NCI-H1930 (cell line): ENCODE measurements around the gene MPC1.
"Not testable (repeated sequence)": the region's sequence is repeated elsewhere in the genome, so short reads cannot be mapped to it uniquely, and the experiment has no call there.

Experiments
- DNase-seq, 2 experiments: peaks; one replicate each; lab custom pipeline; 2025; lab: John Stamatoyannopoulos, UW

The MPC1 gene

GRCh38 chr6:166345672-166346071 lies 37.1 kb downstream of the MPC1 start:
- DNase-seq, result not testable (repeated sequence)

- not testable (repeated sequence) for DNase-seq
Measured at GRCh38 chr6:166344921-166345320, 37.8 kb downstream of the MPC1 start.

DNA sequence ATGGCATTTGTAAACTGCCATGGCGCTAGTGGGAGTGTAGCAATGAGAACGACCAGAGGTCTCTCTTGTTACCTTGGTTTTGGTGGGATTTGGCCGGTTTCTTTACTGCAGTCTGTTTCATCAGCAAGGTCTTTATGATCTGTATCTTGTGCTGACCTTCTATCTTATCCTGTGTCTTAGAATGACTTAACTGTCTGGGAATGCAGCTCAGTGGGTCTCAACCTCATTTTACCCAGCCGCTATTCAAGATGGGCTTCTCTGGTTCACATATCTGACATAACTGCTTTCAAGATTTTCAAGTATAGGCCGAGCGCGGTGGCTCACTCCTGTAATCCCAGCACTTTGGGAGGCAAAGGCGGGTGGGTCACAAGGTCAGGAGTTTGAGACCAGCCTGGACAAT lies 38.5 kb downstream of the MPC1 start:
- no peak for DNase-seq

DNA sequence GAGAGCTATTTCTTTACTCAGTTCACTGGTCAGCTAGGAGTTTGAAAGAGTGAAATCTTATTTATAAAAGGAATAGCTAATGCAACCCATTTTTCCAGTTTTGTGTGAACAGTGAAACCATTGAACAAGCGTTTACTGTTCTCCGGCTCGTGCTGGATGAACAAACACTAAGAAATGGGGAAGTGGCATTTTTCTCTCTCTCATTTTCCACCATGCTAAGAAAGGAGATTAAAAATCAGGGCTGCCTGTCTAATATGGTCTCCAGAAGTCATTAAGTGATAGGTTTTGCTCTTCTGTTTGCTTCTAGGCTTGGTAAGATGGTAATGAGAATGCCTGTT lies 39.6 kb downstream of the MPC1 start:
- no peak for DNase-seq

- peak; percentile 54 to 63 for DNase-seq
Measured at GRCh38 chr6:166342349-166343149, 40.2 kb downstream of the MPC1 start, which contains the start of gene SFT2D1. Gene SFT2D1 (minus strand): TSS chr6:166342545. CDS start chr6:166342481, 64 bp downstream.

DNA sequence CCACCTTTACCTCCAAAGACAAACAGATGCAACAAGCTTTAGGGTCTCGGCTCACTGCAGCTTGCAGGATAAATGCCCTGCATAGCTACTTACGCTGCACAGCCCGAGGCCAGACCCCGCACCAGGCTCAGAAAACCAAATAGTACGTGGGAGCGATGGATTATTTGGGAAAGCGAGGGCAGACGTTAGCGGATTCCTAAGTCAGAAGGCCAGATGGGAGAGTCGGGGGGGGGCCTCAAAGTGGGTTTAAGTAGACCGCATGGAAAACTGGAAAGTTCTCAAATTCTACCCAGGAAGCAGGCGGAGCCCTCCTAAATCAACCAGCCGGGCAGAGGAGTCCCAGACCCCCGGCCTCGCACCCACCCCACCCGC lies 40.8 kb downstream of the MPC1 start:
- DNase-seq, result no peak

DNA sequence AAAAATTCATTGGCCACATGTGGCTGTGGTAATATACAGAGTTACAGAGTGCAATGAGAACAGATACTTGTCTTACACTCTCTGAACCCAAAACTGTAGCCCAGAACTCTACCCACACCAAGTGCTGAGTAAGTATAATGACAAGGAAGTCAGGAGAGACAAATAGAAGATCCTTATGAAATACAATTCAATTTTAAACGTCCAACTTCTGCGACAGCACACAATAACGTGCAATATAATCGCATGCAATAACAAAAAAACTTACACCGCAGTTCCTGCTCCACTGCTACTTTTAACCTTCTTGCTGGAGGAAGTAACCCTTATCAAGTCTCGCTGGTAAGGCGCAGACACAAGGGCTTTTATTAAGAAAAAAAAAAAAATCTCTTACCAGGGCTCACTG lies 41.3 kb downstream of the MPC1 start:
- no peak for DNase-seq

DNA sequence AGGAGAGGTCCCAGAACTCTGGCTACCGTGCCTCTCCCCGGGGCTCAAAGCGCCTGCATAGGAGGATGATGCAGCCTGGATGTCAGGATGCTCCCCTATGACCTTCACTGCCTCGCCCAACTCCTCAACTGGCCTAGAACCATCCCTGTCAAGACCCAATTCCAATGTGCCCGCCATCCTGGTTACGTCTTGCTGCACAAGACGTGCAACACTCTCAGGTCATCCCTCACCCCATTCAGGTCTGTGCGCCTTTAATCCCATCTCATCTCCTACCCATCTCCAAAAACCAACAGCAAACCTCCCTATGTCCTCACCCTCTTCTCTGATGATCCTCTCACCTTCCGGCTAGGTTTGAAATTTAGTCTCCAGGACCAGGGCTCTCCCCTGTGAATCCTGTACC lies 43.9 kb downstream of the MPC1 start:
- no peak for DNase-seq

GRCh38 chr6:166336847-166337246 lies 45.9 kb downstream of the MPC1 start:
- no peak for DNase-seq

GRCh38 chr6:166335378-166336302 lies 47.1 kb downstream of the MPC1 start:
- no peak for DNase-seq

DNA sequence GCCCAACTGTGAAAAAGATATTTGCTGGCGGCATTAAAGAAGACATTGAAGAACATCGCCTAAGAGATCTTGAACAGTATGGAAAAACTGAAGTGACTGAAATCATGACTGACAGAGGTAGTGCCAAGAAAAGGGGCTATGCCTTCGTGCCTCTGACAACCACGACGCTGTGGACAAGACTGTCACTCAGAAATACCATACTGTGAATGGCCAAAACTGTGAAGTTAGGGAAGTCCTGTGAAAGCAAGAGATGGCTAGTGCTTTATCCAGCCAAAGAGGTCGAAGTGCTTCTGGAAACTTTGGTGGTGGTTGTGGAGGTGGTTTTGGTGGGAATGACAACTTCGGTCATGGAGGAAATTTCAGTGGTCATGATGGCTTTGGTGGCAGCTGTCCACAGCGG lies 47.9 kb downstream of the MPC1 start:
- DNase-seq, result no peak

- no peak for DNase-seq
Measured at GRCh38 chr6:166333172-166333995, 49.4 kb downstream of the MPC1 start.

DNA sequence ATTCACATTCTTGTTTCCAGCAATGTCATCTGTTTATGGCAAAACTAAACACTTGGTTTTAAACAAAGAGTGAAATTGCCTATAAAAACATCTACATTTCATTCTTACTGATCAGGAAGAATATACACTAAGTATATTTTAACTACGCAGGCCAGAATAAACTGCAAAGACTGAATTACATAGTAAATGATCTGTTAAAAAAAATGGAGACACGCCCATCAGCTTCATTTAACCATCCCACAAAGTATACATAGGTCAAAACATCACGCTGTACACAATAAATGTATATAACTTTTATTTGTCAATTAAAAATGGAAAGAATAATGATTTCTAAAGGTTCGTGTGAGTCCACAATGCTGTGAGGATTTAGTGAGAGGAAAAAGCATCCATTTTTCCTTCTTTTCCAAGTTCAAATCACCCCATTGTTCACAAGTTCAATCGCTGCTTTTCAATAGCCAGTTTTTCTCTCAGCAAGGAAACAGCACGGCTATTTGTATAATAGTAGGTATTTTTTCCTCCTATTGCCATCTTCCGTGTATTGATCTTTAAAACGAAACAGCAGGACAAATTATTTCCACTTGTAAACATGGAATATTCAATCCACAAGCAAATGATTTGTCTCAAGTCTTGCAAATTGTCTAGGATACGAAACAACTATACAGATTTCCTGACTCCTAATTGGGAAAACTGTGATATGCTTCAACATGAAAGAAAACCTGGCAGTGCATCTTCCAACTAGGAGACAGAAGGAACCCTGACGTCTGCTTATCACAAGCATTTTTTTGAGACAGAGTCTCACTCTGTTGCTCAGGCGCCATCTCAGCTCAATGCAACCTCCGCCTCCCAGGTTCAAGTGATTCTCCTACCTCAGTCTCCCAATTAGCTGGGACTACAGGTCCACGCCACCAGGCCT lies 51.0 kb downstream of the MPC1 start:
- DNase-seq, result no peak

- no peak for DNase-seq
Measured at GRCh38 chr6:166330612-166331011, 52.1 kb downstream of the MPC1 start.

DNA sequence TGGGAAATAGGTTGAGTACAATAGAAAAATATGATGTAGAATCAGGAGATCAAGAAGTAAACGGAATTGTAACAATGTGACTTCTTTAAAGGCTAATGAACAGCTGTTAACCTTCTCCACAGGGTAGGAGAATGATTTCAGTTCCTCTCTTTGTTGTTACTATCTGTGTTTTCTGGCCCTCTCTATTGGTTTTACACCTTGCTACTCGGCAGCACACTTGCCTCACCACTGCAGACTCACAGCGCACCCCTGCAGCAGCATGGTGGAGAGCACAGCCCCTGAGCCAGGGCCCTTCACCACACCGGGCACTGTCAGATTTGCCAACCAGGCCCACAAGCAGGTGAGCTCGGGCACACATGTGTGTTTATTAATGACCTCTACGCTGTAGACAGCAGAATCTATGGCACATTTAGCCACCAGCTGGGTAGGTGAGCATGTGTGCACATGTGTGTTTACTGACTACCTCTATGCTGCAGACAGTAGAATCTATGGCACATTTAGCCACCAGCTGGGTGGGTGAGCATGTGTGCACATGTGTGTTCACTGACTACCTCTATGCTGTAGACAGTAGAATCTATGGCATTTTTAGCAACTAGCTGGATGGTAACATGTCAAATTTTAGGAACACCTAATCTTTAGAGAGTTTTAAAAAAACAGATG lies 57.2 kb downstream of the MPC1 start:
- no peak for DNase-seq

- DNase-seq, result no peak
Measured at GRCh38 chr6:166323395-166323794, 59.3 kb downstream of the MPC1 start.

DNA sequence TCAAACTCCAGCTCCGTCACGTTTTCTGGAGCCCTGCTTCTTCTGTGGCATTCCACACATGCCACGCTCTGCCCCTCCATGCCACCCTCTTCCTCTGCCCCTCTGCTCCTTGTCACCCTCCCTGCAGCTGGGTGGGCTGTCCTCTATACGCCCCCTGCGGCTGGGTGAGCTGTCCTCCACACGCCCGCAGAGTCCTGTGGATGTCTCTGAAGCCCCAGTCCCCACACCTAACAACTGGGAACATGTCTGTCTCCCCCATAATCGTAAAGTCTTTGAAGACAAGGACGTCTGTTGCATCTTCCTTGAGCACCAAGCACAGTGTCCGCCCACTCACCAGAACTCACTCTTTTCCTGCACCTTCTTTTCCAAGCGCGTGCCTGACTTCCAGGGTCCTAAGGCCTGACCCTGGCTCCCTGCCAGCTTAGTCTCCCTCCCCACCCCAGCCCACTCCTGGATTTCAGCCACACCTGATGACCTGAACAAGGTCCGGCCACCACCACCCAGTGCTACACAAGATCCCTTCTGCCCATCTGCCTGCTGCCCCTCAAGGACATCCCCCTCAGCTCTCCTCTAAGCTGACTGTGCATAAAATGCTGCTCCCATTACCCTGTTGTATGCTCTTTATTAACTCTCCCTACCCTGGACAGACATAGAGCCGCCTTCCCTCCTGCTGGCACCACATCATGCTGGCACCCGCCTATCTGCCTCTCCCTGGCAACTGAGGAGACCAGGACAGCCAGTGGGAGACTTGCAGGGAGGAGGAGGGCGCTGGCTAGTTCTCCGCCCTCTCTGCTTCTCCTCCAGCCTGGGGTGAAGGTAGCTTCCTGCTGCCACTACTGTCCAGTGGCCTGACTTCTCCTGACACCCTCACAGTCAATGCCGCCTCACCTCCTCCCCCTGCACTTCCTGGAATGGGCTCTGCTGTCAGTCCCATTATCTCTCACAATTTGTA lies 63.8 kb downstream of the MPC1 start:
- DNase-seq, result no peak

DNA sequence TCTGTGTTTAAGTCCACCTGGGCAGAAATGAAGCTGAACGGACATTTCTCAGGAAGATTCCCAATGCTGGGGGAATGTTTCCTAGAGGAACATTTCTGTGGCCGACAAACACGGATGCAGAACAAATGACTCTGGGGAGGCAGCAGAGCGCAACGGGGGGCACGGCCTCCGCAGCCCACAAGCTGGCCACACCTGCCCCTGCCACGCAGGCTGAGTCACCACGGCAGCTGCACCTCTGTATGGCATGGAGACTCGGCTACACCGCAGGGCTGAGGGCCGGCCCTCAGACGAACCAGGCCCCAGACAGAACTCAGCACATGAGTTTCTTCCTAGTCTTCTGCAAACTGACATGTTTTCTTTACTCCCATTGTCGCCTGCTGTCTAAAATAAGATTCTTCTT lies 64.5 kb downstream of the MPC1 start:
- DNase-seq, result no peak
